ENCODE results near the gene SPATA12. TPM values are rescaled to one million over a fixed set of nuclear protein-coding genes. Genes with fewer than 3 reads are reported as not detected.

The SPATA12 gene
- total and polyA plus RNA-seq, 2 experiments from 2014 or later: 0.10 to 0.65 TPM

DNA sequence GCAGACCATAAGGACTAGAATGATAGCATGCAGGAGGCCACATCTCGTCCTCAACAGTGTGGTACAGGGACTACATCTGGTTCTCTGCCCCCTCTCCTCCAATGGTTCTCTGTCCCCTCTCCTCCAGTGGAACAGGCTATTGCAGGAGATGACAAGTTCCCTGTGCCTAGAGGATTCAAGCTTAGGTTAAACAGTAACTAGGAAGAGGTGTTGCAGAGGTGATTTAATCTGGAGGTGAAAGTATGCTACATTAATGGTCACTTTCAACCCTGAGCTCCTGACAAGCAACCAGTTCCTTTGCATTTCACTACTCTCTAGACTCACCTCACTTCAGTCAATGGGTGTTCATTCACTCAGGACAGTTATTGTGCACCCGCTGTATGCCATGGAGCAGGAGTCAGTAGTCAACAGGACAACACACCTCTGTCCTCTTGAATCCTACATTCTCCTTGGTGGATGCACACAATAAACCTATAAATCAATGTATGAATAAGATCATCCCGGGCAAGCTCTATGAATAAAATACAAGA is 16.0 kb downstream of the SPATA12 start:
- no peak for ATAC-seq
- Histone ChIP-seq H3K36me3 (ENCODE audit: insufficient read depth) (no peaks in the 10 kb centered on the region), H3K4me3 (no peak overlapping the region), H3K79me2 (replicated peaks; ENCODE audit: insufficient read depth) (no peaks in the 10 kb centered on the region), H3F3A (replicated peaks; ENCODE audit: low read depth) (0 out of 2 replicates have a peak, but pooled peaks cover 3% of the 10 kb centered on the region), H3K27ac (ENCODE audit: low read depth) (no peak overlapping the region), H4K20me1 (replicated peaks; ENCODE audit: insufficient read depth) (peaks cover 8% of the 10 kb centered on the region), H3K4me2 (no peak overlapping the region), H3K9me2 (ENCODE audit: insufficient read depth) (no peaks in the 10 kb centered on the region), H2AFZ (no peak overlapping the region), H3K4me1 (ENCODE audit: insufficient read depth) (peaks cover 9% of the 10 kb centered on the region), H3K27me3 (ENCODE audit: insufficient read depth) (peaks cover 26% of the 10 kb centered on the region)
- H3K4me1 Mint-ChIP-seq: peaks cover 10% of the 10 kb centered on the region
- peaks cover 3% of the 10 kb centered on the region; the same call in 2 of the 3 replicates for H3K9me3 Mint-ChIP-seq
- DNase-seq (ENCODE audit: low spot score): no peak
- H3K36me3 Mint-ChIP-seq (ENCODE audit: low read depth): peaks cover 2% of the 10 kb centered on the region; the same call in 1 of the 3 replicates
- H3K27me3 Mint-ChIP-seq (ENCODE audit: insufficient read depth, low read depth, poor library complexity): peaks cover 26% of the 10 kb centered on the region
- TF ChIP-seq ETS1 (IDR thresholded peaks at IDR 0.05) (no peak), JUNB (IDR thresholded peaks at IDR 0.05; ENCODE audit: unreplicated experiment) (no peak), ZNF114 (CRISPR knock-in tag; IDR thresholded peaks at IDR 0.05) (no peak), EZH2 (IDR thresholded peaks at IDR 0.05; ENCODE audit: low read depth, unreplicated experiment) (no peak), NANOG (IDR thresholded peaks at IDR 0.05; ENCODE audit: borderline replicate concordance) (no peak), ZNF331 (CRISPR knock-in tag; IDR thresholded peaks at IDR 0.05; ENCODE audit: low read depth) (no peak), EZH2phosphoT487 (IDR thresholded peaks at IDR 0.05; ENCODE audit: unreplicated experiment) (no peak)
- TF ChIP-seq, protein P1, sequence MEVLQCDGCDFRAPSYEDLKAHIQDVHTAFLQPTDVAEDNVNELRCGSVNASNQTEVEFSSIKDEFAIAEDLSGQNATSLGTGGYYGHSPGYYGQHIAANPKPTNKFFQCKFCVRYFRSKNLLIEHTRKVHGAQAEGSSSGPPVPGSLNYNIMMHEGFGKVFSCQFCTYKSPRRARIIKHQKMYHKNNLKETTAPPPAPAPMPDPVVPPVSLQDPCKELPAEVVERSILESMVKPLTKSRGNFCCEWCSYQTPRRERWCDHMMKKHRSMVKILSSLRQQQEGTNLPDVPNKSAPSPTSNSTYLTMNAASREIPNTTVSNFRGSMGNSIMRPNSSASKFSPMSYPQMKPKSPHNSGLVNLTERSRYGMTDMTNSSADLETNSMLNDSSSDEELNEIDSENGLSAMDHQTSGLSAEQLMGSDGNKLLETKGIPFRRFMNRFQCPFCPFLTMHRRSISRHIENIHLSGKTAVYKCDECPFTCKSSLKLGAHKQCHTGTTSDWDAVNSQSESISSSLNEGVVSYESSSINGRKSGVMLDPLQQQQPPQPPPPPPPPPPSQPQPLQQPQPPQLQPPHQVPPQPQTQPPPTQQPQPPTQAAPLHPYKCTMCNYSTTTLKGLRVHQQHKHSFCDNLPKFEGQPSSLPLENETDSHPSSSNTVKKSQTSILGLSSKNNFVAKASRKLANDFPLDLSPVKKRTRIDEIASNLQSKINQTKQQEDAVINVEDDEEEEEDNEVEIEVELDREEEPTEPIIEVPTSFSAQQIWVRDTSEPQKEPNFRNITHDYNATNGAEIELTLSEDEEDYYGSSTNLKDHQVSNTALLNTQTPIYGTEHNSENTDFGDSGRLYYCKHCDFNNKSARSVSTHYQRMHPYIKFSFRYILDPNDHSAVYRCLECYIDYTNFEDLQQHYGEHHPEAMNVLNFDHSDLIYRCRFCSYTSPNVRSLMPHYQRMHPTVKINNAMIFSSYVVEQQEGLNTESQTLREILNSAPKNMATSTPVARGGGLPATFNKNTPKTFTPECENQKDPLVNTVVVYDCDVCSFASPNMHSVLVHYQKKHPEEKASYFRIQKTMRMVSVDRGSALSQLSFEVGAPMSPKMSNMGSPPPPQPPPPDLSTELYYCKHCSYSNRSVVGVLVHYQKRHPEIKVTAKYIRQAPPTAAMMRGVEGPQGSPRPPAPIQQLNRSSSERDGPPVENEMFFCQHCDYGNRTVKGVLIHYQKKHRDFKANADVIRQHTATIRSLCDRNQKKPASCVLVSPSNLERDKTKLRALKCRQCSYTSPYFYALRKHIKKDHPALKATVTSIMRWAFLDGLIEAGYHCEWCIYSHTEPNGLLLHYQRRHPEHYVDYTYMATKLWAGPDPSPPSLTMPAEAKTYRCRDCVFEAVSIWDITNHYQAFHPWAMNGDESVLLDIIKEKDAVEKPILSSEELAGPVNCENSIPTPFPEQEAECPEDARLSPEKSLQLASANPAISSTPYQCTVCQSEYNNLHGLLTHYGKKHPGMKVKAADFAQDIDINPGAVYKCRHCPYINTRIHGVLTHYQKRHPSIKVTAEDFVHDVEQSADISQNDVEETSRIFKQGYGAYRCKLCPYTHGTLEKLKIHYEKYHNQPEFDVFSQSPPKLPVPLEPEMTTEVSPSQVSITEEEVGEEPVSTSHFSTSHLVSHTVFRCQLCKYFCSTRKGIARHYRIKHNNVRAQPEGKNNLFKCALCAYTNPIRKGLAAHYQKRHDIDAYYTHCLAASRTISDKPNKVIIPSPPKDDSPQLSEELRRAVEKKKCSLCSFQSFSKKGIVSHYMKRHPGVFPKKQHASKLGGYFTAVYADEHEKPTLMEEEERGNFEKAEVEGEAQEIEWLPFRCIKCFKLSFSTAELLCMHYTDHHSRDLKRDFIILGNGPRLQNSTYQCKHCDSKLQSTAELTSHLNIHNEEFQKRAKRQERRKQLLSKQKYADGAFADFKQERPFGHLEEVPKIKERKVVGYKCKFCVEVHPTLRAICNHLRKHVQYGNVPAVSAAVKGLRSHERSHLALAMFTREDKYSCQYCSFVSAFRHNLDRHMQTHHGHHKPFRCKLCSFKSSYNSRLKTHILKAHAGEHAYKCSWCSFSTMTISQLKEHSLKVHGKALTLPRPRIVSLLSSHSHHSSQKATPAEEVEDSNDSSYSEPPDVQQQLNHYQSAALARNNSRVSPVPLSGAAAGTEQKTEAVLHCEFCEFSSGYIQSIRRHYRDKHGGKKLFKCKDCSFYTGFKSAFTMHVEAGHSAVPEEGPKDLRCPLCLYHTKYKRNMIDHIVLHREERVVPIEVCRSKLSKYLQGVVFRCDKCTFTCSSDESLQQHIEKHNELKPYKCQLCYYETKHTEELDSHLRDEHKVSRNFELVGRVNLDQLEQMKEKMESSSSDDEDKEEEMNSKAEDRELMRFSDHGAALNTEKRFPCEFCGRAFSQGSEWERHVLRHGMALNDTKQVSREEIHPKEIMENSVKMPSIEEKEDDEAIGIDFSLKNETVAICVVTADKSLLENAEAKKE (CRISPR knock-in tag; IDR thresholded peaks at IDR 0.05): no peak
- H3K27ac Mint-ChIP-seq: no peak overlapping the region
- no peak overlapping the region for H3K4me3 Mint-ChIP-seq

Measured in GM23338 (cell line).